ENCODE results near the gene WWOX. TPM values are rescaled to one million over a fixed set of nuclear protein-coding genes. Genes with fewer than 3 reads are reported as not detected.

The WWOX gene
- total and polyA plus RNA-seq, 2 donors (not counting 1 experiment from before 2014, with no cell fraction given), result 10.5 to 42.3 TPM

DNA sequence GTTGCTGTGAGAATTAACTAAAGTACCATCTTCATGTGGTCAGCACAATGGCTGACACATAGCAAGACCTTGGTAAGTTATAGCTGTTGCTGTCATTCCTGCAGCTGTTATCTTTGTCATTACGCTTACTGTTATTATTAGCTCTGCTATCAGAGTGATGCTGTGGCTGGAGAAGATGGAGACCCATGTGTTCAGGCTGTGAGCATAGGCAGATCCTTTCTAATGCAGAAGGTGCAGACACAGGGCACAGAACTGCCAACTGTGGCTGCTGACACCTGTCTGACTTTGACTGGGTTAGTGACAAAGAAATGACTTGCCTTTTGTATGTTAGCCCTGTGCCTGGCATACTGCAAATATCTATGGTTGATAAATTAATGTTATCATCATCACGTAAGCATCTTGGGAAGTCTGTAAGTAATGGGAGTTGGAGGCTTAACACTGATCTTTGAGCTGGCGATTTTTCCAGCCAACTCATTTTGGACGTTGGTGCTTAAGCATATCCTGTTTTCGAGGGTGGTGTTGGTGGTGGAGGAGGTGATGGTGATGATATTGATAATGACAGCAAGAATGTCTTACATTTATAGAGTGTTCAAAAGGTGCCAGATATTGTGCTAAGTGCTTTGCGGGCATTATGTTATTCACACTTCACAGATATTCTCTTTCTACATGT lies 695.3 kb downstream of the WWOX start:
- no peak overlapping the region for H3K27ac ChIP-seq (ENCODE audit: low read length in 2 of 2)
- no peak for DNase-seq

GRCh38 chr16:78795433-78795832 lies 696.0 kb downstream of the WWOX start:
- Histone ChIP-seq H3K4me2 (replicated peaks; ENCODE audit: low read depth, low read length, poor library complexity, severe bottlenecking) (no peak overlapping the region), H3K4me1 (ENCODE audit: control insufficient read depth in 2 of 2, insufficient read depth in 2 of 2, low read length in 2 of 2) (no peaks in the 10 kb centered on the region), H3K9me3 (ENCODE audit: control extremely low read depth in 1 of 3, control insufficient read depth in 2 of 3, insufficient read depth in 1 of 3, low read length in 2 of 3) (no peaks in the 10 kb centered on the region), H3K4me3 (ENCODE audit: control extremely low read depth in 1 of 5, extremely low read depth in 1 of 5, insufficient read depth in 1 of 5, low read depth in 2 of 5, low read length in 4 of 5) (no peak overlapping the region), H3K36me3 (replicated peaks in 1 of 2; ENCODE audit: control extremely low read depth in 1 of 2, control insufficient read depth in 1 of 2, extremely low read depth in 1 of 2, insufficient read depth in 2 of 2, low read length in 1 of 2) (no peaks in the 10 kb centered on the region), H3K27ac (ENCODE audit: low read length in 2 of 2) (no peak overlapping the region), H2AFZ (ENCODE audit: insufficient read depth, low read depth, low read length, poor library complexity, severe bottlenecking) (no peak overlapping the region), H3K27me3 (replicated peaks in 1 of 4; ENCODE audit: control extremely low read depth in 1 of 4, control insufficient read depth in 3 of 4, insufficient read depth in 4 of 4, low read length in 3 of 4) (no peaks in the 10 kb centered on the region), H4K20me1 (ENCODE audit: control insufficient read depth, insufficient read depth, low read length, poor library complexity, severe bottlenecking) (peaks cover 10% of the 10 kb centered on the region), H3K9ac (ENCODE audit: low read length) (no peak overlapping the region), H3K79me2 (ENCODE audit: control insufficient read depth, insufficient read depth, low read length) (no peaks in the 10 kb centered on the region)
- Mint-ChIP-seq H3K27ac (no peak overlapping the region), H3K9me3 (ENCODE audit: insufficient read depth) (no peaks in the 10 kb centered on the region), H3K4me3 (no peak overlapping the region), H3K27me3 (no peaks in the 10 kb centered on the region), H3K4me1 (no peaks in the 10 kb centered on the region)
- ChIA-PET CTCF (no interaction called here), POLR2A (no interaction called here)
- DNase-seq (no peak), ATAC-seq (ENCODE audit: low read depth) (no peak)
- TF ChIP-seq CTCF (IDR thresholded peaks at IDR 0.05) (no peak), EZH2 (IDR thresholded peaks at IDR 0.05; ENCODE audit: borderline replicate concordance, insufficient read depth, low read depth, low read length, poor library complexity, severe bottlenecking) (no peak)
- intact Hi-C loops (cut with micrococcal nuclease), result no loop called here
- no CpG with 5 or more reads among the region's 1 CpG for WGBS (ENCODE audit: insufficient coverage)

More for the DNA sequence above, 695.3 kb downstream of the WWOX start:
- Mint-ChIP-seq H3K9me3 (ENCODE audit: insufficient read depth) (no peaks in the 10 kb centered on the region), H3K4me1 (no peaks in the 10 kb centered on the region), H3K27me3 (no peaks in the 10 kb centered on the region), H3K4me3 (no peak overlapping the region), H3K27ac (no peak overlapping the region)
- no peaks in the 10 kb centered on the region for H3K36me3 ChIP-seq (replicated peaks in 1 of 2; ENCODE audit: control extremely low read depth in 1 of 2, control insufficient read depth in 1 of 2, extremely low read depth in 1 of 2, insufficient read depth in 2 of 2, low read length in 1 of 2)
- H3K79me2 ChIP-seq (ENCODE audit: control insufficient read depth, insufficient read depth, low read length), result no peaks in the 10 kb centered on the region
- POLR2A ChIA-PET, result no interaction called here
- intact Hi-C loops (cut with micrococcal nuclease), result no loop called here
- H3K9ac ChIP-seq (ENCODE audit: low read length), result no peak overlapping the region
- H3K27me3 ChIP-seq (replicated peaks in 1 of 4; ENCODE audit: control extremely low read depth in 1 of 4, control insufficient read depth in 3 of 4, insufficient read depth in 4 of 4, low read length in 3 of 4), result no peaks in the 10 kb centered on the region
- CTCF ChIA-PET, result no interaction called here
- ATAC-seq (ENCODE audit: low read depth), result no peak
- no peak overlapping the region for H3K4me2 ChIP-seq (replicated peaks; ENCODE audit: low read depth, low read length, poor library complexity, severe bottlenecking)
- 88% methylated on average over 4 of the region's 6 CpGs for WGBS (ENCODE audit: insufficient coverage)
- no peaks in the 10 kb centered on the region for H3K4me1 ChIP-seq (ENCODE audit: control insufficient read depth in 2 of 2, insufficient read depth in 2 of 2, low read length in 2 of 2)
- no peak overlapping the region for H2AFZ ChIP-seq (ENCODE audit: insufficient read depth, low read depth, low read length, poor library complexity, severe bottlenecking)
- no peak overlapping the region for H3K4me3 ChIP-seq (ENCODE audit: control extremely low read depth in 1 of 5, extremely low read depth in 1 of 5, insufficient read depth in 1 of 5, low read depth in 2 of 5, low read length in 4 of 5)
- peaks cover 10% of the 10 kb centered on the region for H4K20me1 ChIP-seq (ENCODE audit: control insufficient read depth, insufficient read depth, low read length, poor library complexity, severe bottlenecking)
- H3K9me3 ChIP-seq (ENCODE audit: control extremely low read depth in 1 of 3, control insufficient read depth in 2 of 3, insufficient read depth in 1 of 3, low read length in 2 of 3), result no peaks in the 10 kb centered on the region
- no peak for TF ChIP-seq EZH2 (IDR thresholded peaks at IDR 0.05; ENCODE audit: borderline replicate concordance, insufficient read depth, low read depth, low read length, poor library complexity, severe bottlenecking)
- no peak for TF ChIP-seq CTCF (IDR thresholded peaks at IDR 0.05)
